Activated CD8-positive, alpha-beta memory T cell treated with anti-CD3 and anti-CD28 coated beads for 48 hours (primary cell): ENCODE data around the gene KREMEN1.
"Not testable (repeated sequence)": the region's sequence is repeated elsewhere in the genome, so short reads cannot be mapped to it uniquely, and the experiment has no call there.

Experiments
- DNase-seq, 3 experiments: peaks; one replicate each; pipeline ENCODE4 v3.0.0-alpha.2; 2020; ENCODE audit warnings: low read depth in 2 of 3, low spot score in 2 of 3

KREMEN1 gene, protein sequence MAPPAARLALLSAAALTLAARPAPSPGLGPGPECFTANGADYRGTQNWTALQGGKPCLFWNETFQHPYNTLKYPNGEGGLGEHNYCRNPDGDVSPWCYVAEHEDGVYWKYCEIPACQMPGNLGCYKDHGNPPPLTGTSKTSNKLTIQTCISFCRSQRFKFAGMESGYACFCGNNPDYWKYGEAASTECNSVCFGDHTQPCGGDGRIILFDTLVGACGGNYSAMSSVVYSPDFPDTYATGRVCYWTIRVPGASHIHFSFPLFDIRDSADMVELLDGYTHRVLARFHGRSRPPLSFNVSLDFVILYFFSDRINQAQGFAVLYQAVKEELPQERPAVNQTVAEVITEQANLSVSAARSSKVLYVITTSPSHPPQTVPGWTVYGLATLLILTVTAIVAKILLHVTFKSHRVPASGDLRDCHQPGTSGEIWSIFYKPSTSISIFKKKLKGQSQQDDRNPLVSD

DNA sequence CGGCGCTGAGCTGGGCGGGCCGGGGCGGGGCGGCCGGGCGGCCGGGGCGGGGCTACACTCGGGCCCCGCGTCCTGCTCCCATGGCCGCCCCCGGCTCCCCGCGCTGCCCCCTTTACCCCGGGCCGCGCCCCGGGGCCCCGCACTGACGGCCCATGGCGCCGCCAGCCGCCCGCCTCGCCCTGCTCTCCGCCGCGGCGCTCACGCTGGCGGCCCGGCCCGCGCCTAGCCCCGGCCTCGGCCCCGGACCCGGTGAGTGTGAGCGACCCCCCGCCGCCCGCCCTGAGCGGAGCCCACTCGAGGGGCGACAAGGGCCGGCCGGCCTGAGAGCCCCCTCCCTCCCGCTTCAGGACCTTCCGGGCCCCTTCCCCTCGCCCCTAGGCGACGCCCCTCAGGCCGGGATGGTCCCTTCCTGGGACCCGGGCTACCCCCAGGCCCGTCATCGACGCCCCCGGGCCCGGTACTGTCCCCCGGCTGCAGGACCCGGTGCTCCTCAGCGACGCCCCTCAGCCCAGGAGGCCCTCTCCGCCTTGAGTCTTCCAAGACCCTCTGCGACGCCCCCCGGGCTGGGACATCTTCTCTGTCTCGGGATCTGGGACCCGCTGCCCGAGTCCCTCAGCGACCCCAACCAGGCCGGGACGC lies at the start of gene KREMEN1:
TSS of gene KREMEN1 (plus strand) at position 57 of the 639 bp plus-strand sequence. CDS start at position 153, 96 bp downstream.
- no peak for DNase-seq

DNA sequence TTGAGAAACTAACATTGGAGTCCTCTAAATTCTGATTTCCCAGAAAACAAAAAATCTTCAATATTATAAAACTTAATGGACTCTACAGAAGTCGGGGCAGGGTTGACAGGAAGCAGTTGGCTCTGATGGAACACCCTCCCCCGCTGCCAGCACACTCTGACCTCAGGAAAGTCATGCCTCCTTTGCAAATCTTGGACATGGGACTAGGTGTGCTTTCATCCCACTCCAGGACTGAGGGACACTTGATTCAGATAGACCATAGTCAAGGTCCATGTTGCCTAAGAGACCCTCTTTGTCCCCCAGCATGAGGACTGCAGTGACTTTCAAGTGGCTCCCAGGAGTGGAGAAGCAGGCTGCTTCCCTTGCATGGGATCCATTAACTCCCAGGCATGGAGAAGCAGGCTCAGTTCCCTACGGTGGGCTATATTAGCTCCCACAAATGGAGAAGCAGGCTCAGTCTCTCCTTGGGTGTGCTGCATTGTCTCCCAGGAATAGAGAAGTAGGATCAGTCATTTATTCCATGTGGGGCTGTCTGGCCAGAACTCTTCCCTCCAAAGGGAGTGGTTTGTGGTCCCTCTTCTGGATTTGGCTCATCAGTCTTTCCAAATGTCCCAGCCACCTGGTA lies 49.6 kb upstream of the KREMEN1 start:
- no peak for DNase-seq

DNA sequence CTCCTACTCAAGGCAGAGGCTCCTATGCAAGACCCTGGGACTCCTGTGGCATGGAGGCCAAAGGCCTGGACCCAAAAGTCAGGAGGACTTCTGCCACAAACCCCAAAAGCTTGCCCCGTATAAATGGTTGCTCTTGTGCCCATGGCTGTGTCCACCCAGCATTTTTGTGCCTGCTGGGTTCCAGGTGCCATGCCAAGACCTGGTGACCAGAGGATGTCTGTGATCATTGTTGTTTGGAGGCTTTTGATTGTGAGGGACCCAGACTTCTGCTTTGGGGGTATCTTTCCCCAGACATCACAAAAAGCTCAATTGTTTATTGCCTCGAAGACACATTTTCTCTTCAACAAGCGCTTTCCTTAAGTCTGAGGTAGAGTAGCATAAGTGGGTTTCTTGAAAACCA lies 46.3 kb upstream of the KREMEN1 start:
- no peak for DNase-seq

DNA sequence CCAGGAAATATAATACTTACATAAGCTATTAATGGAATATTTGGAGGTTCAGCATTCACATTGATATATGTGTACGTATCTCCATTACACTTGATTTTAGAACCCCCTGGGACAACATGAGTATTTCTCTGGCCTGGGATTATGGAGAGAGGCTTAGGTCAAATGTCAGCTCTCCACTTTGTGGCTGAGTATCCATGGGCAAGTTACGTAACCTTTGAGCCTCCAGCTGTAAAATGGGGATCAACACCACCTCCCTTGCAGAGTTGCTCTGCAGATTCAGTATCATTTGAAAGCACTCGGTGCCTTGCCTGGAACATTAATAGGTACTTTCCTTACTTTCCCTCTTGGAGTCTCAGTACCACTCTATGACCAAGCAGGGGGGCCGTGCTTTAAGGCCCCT lies 44.4 kb upstream of the KREMEN1 start:
- DNase-seq: no peak

DNA sequence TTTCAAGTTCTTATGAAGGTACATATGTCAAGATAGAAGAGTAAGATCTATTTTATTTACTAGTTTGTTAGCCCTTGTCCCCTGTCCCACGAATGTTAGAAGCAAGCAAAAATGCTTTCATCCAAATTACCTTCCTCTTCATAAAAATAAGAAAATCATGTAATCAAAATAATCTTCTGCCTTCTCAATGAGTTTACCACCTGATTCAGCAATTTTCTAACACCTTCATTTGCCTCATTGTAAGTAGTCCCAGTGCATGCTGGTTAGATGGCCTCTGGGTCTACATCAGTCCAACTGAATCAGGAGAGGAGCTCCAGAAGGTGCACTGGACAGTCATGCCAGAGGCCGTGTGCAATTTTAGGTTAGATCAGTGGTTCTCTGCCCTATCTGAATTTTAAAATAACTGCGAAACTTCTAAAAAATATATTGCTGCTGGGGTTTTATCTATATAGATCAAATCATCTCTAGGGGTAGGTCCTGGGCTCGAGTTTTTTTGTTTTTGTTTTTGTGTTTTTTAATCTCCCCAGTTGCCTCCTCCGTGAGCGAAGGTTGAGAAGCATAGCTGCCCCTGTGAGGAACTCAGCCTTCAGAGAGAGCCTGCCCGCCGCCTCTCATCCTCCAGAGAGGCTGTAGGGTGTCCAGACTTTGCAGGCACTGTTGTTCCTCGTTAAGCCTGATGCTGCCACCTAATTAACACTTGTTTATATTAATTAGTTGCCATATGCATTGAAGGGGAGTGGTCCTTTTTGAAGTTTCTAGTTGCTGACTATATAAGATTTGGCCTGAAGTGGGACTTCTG lies 43.4 kb upstream of the KREMEN1 start:
- no peak for DNase-seq

DNA sequence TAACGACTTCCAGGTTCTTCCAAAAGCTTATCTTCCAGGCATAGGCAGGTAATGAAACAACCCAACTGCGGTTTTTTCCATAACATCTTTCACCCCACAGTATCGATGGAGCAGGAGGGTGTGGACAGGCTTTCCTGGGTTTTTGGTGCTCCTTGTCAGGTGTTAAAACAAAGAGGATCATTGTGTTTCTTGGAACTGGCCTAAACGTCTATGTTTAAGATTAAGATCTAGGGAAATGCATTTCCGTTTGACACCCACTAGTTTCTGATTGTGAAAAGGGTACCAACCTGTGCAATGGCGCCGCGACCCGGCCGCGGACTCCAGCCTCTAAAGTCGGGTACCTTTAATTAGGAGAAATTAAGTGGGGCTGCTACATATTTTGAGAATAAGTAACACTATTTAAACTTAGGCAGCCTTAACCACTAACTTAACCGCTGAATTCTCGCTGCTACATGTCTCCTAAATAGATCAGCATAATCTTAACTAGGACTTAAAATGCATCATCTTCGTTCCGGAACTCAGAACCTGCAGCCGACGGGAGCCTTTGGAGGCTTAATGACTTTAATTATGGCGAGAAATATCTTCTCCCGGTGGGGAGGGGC lies 42.7 kb upstream of the KREMEN1 start:
- no peak for DNase-seq

DNA sequence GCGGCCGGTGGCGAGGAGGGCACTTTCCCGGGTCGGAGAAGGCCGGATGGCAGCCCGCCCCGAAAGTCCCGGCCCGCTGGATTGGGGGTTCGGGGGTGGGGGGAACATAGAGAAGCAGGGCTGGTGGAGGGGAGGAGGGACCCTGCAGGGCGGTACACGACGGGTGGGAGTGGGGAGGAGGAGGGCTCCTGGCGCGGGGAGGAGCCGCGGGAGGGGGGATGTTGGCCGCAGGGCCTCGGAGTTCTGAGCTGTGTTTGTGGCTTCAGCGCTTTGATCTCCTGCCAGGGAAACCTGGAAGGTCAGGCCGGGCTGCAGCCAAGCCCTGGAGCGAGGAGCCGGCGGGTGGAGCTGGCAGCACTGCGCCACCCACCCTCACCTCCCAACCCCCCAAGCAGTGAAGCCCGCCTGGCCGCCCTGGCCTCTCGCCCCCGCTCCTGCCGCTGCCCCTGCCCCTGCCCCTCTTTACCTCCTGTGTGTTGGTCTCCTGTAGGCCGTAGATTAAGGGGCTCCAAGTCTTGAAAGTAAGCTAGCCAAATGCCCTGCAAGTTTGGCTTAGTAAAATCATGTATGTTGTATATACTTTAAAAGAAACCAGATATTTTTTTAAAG lies 42.1 kb upstream of the KREMEN1 start:
- no peak for DNase-seq

DNA sequence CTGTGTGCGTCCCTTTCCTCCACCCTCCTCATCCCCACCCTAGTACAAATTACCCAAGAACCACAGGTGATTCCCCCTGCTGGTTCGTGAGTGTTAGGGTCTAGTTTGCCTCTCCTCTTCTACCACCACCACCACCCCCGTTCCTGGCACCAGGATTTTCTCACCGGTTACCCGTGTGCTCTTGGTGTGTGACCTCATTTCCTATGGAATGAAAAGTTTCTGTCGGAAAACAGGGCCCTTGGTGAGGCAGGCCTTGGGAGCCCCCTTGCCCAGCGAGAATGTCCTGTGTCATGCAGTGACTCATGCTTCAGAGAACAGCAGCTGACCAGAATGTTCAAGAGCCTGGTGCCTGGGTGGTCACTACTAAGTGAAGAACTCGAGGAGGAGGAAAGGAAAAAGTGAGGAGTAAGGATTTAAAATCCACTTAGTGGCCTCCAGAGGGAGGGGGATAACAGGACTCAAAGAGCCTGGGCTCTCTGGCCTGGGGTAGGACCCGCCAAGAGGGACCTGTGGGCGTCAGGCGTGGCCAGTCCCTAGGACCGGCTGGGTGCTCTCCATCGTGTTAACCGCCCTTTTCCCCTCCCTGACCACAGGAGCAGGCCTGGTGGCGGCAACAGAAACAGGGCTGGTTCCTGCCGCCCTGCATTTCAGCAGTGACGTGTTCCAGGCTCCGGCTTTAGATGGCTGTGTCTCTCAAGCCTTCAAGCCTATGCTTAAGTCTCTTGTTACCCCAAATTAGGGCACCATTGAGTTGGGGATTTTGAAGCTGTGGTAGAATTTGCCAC lies 41.4 kb upstream of the KREMEN1 start:
- no peak for DNase-seq

DNA sequence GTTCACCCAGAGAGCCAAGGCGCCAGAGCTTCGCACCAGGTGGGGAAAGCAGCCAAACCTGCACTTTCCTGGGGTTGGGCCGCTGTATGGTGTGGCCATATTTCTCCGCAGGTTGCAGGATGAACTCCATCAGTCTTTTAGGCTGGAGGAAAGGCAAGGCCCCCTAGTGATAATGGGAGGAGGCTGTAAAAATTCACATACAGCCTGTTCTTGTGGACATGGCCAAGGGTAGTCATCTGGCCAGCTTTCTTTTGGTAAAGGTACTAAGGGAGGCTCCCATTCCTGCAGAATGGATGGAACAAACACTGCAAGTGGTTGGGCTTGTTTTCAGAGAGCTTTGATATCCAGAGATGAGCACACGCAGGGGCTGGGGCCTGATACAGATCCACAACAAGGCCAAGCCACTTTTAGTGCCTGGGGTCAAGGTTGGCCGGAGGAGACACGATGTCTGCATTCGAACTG lies 40.8 kb upstream of the KREMEN1 start:
- DNase-seq: no peak

DNA sequence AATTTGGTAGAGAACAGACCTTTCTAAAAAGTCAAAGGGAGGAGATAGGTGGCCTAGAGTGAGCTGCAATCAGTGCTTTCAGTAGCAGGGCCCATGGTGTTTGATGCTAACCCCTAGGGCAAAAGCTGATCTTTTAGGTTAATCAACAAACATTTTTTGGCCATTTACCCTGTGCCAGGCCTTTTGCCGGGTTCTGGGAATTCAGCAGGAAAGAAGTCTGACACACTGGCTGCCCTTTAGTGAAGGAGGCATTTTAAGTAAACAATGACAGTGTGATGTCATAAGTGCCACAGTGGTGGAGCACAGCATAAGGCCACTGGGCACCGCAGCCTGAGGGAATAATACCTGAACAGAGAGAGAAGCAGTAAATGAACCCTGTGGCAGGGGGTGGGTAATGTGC lies 40.3 kb upstream of the KREMEN1 start:
- DNase-seq: no peak

DNA sequence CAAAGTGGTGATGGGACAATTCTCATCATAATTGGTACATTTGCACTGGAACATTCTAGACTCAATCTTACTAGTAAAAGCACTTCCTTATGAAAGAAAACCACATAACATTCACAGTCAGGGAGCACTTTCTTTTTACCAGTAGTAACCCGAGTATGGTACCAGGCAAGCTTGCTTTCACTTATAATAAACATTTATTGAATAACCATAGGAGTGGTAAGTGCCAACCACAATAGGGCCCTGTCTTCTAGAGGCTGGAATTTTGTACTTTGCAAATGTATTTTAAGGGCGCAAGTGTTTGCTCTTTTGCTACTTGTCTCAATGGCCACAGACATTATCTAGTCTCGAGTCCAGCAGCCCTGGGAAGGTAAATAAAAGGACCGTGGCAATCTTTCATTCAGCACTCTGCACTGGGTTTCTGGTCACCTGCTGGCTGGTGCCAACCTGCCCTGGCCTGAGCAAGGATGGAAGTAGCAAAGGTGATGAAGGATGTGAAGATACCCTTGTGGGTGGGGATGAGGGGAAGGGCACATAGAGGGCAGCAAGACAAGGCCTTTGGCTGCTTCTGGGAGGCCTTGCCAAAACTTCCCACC lies 35.4 kb upstream of the KREMEN1 start:
- no peak for DNase-seq

DNA sequence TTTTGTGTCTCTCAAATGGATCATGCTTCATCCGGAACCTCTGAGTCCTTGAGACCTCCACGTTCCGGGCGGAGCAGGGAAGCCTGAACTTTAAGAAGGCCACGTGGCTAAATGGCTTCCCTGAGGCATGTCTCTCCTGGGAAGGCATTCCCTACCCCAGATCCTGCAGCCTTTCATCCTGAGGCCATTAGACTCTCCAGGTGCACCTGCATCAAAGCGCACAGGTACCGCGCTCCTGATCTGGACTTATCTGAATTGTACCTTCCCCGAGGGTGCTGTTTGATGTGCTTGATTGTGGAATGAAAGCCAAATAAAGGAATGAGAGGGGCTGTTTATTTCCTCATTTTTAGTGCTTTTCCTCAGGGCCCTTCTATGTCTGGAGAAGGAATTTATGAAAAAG lies 33.7 kb upstream of the KREMEN1 start:
- DNase-seq: no peak

DNA sequence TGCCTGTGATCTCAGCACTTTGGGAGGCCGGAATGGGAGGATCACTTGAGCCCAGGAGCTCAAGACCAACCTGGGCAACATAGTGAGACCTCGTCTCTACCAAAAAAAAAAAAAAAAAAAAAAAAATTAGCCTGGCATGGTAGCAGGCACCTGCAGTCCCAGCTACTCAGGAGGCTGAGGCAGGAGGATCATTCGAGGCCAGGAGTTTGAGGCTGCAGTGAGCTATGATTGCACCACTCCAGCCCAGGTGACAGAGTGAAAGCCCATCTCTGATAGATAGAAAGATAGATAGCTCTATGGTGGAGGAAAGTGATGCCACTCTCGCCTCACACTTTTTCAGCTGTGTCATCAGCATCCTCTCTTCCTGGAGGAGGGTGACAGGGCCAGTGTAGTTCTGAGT lies 33.2 kb upstream of the KREMEN1 start:
- not testable (repeated sequence) for DNase-seq

DNA sequence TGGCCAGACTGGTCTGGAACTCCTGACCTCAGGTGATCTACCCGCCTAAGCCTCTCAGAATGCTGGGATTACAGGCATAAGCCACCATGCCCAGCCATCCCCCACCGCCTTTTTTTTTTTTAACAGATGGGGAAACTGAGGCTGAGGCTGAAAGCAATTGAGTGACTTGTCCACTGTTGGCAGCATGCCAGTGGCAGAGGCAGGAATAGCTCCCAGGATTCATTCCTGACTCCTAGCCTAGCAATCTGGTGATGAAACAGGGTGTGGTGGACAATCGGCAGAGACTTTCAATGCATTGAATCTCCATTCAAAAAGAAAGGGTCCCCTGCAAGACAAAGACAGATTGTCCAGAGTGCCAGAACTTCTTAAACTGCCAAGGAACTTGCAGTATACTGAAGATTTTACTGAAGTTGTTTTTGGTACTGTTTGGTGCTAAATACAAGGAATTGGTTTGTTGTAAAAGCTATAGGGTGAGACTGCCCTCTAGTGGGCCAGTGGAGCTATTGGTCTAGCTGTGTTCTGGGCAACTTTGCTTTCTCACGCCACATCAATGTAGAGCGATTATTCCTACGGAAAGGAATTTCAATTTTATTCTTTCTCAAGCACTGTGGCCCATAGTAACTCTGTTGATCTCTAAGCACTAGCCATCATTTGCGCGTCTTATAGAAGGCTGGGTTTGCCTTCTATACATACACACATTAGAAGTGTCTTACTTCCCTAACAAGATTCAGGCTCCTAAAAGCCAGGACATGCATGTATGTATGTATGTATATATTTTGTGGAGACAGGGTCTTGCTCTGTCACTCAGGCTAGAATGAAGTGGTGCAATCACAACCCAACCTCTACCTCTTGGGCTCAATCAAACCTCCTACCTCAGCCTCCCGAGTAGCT lies 32.2 kb upstream of the KREMEN1 start:
- DNase-seq: peak in 2 of 3 experiments; percentile 12 to 40

DNA sequence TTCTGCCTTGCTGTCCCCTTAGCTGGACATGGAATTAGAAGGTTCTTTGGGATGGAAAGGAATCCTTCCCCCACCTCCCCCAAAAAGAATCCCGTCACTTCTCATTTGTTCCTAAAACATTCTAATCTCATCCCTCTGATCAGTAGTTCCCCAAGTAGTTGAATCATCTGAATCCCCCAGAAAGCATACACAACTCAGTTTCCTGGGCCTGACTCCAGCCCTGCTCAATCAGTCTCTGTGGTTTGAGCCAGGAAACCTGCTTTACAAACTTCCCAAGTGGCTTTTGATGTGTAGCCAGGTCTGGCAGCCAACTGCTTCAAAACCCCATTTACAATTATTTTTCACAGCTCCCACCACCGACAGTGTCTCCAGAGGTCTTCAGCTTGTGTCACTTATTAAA lies 31.4 kb upstream of the KREMEN1 start:
- no peak for DNase-seq

DNA sequence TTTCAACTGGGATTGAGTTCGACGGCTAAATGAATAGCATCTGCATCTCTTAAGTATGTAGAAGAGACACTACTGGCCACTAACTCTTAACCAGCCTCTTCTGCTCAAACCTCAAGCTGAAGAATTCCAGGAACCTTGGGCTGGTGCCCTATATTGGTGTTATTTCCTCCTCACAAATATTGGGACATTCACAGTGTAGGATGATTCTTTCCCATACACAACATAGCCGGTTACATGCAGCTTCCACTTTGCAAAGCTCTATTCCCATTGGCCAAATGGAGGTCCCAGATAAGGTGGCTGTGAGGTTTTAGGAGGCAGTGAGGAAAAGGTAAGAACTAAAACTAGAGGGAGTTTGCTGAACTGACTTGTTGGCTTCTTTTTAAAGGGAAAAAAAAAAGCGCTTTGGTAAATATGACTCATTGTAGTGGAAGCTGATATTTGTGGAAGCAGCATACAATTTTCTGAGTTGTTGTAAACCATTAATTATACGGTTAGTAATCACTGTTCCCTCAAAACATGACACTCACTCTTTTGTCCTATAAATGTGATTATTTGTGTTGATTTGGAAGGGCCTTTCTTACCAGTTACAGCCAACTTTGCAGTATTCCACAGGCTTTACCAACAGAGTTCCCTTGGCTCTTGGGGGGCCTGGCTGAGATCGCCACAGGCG lies 28.8 kb upstream of the KREMEN1 start:
- DNase-seq: no peak

DNA sequence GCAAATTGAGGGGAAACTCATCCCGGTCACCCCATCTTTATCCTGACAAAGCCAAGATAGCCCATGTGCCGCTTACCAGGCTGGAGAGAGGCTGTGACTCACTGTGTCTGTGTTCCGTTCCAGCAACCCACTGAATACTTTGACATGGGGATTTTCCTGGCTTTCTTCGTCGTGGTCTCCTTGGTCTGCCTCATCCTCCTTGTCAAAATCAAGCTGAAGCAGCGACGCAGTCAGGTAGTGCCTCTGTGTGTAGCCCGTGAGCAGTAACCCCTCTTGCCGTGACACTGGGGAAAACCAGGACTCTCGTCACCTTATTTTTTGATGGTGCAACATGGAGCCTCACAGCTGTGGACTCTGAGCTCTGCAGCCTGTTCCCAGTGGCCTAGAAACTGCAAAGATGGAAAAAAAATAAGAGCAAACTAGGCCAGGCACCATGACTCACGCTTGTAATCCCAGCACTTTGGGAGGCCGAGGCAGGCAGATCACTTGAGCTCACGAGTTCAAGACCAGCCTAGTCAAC lies 28.1 kb upstream of the KREMEN1 start:
- DNase-seq: no peak
